ENCODE measurements around the gene ALKBH4.

- no peak for TF ChIP-seq POLR2A (IDR thresholded peaks at IDR 0.05)
- TF ChIP-seq CTCF (IDR thresholded peaks at IDR 0.05), result no peak
Measured at GRCh38 chr7:102426268-102427018, 38.2 kb downstream of the ALKBH4 start.
